Gastroesophageal sphincter (tissue), 4 donors: ENCODE measurements around the gene BMS1. TPM values are rescaled to one million over a fixed set of nuclear protein-coding genes. Genes with fewer than 3 reads are reported as not detected.

Source experiments
- ATAC-seq: fragments of 150-250 bp; one replicate; pipeline ENCODE4 v1.9.1; 2016; ENCODE audit warnings: mild to moderate bottlenecking, moderate library complexity
- H3K27ac ChIP-seq, 4 donors: fragments of 200-600 bp; sonication (generic) in 3 of 4; 1 replicate in 3 of 4; 2 replicates in 1 of 4; pipeline ENCODE4 v1.5.1; 2016 to 2019
- H3K27me3 ChIP-seq: fragments of 200-600 bp; sonication (generic); one replicate; pipeline ENCODE4 v1.5.1; 2019
- H3K36me3 ChIP-seq, 2 donors: fragments of 200-600 bp; sonication (generic); one replicate each; pipeline ENCODE4 v1.5.1; 2019; ENCODE audit warnings: control low read depth in 1 of 2
- H3K4me1 ChIP-seq, 3 donors: fragments of 200-600 bp; sonication (generic); 1 replicate in 2 of 3; 2 replicates in 1 of 3; pipeline ENCODE4 v1.5.1; 2016 to 2019; ENCODE audit warnings: control low read depth in 2 of 3
- H3K4me3 ChIP-seq, 2 donors: fragments of 200-600 bp; sonication (generic); one replicate each; pipeline ENCODE4 v1.5.1; 2019; ENCODE audit warnings: mild to moderate bottlenecking in 1 of 2, moderate library complexity in 1 of 2
- H3K9me3 ChIP-seq, 3 donors: fragments of 200-600 bp; sonication (generic); one replicate each; pipeline ENCODE4 v1.5.1; 2017 to 2019; ENCODE audit warnings: control low read depth in 2 of 3
- CTCF ChIP-seq, 4 experiments: fragments of 200-600 bp in 2 of 4; fragments of 450-650 bp in 2 of 4; sonication (generic) in 1 of 4; IDR thresholded peaks; one replicate each; pipeline ENCODE4 v1.5.1; 2017 to 2019; ENCODE audit warnings: antibody characterized with exemption in 4 of 4, mild to moderate bottlenecking in 2 of 4, moderate library complexity in 2 of 4
- EP300 ChIP-seq: sonication (generic); formaldehyde crosslinking; IDR thresholded peaks from one replicate; pipeline ENCODE4 v1.6.1; 2017; ENCODE audit warnings: antibody characterized with exemption, mild to moderate bottlenecking
- POLR2A ChIP-seq, 2 donors: fragments of 450-650 bp; IDR thresholded peaks; one replicate each; pipeline ENCODE4 v1.6.1; 2017; ENCODE audit warnings: antibody characterized with exemption in 2 of 2, mild to moderate bottlenecking in 2 of 2, moderate library complexity in 1 of 2
- POLR2AphosphoS5 ChIP-seq: sonication (generic); formaldehyde crosslinking; IDR thresholded peaks from one replicate; pipeline ENCODE4 v1.6.1; 2017; ENCODE audit warnings: antibody characterized with exemption
- WGBS, 2 donors: methylation state at CpG; one replicate each; pipeline ENCODE4 v1.1.5; 2018; ENCODE audit warnings: low coverage in 1 of 2; 5-methylcytosine and 5-hydroxymethylcytosine counted together
- total RNA-seq, 4 donors: library from RNA; depleted of rRNA; stranded (reverse); fragments of >200 nt; gene quantifications; one replicate each; pipeline ENCODE4 v1.1.0, GENCODE V29; 2016

BMS1 gene
- total RNA-seq, 4 donors from 2014 or later = 15.5 to 18.8 (median 18.3) TPM

- Histone ChIP-seq H3K4me3 (peak overlapping the region; percentile 74 to 77), H3K27me3 (peaks cover 3% of the 10 kb centered on the region), H3K27ac (peak overlapping the region; percentile 82 to 96 (median 93)), H3K9me3 (no peaks in the 10 kb centered on the region), H3K4me1 (peaks cover 0 to 21% (median 4%) of the 10 kb centered on the region in 3 donors), H3K36me3 (peaks cover 5 to 28% of the 10 kb centered on the region in 2 donors)
- TF ChIP-seq POLR2A (IDR thresholded peaks at IDR 0.05) = no peak
- peak; percentile 10 for ATAC-seq
- WGBS, 2 donors = 38 to 40% methylated on average over 9 of the region's 18 CpGs
Observed at GRCh38 chr10:42781893-42782445, 626 bp upstream of the BMS1 start.

GRCh38 chr10:42783181-42783549, 570 bp downstream of the BMS1 start:
- 0 to 1% methylated on average over 10 to 11 of the region's 11 CpGs for WGBS, 2 donors
- Histone ChIP-seq H3K36me3 (peaks cover 5 to 39% of the 10 kb centered on the region in 2 donors), H3K4me1 (peaks cover 0 to 21% (median 4%) of the 10 kb centered on the region in 3 donors), H3K27ac (peak overlapping the region; percentile 82 to 96 (median 93)), H3K27me3 (no peaks in the 10 kb centered on the region), H3K4me3 (peak overlapping the region; percentile 74 to 77), H3K9me3 (no peaks in the 10 kb centered on the region)
- TF ChIP-seq EP300 (no peak), POLR2A (IDR thresholded peaks at IDR 0.05) (no peak), POLR2AphosphoS5 (no peak), CTCF (IDR thresholded peaks at IDR 0.05) (no peak)
- ATAC-seq = no peak

GRCh38 chr10:42785759-42786158, 3.2 kb downstream of the BMS1 start:
- H3K27me3 ChIP-seq = no peaks in the 10 kb centered on the region
- WGBS, 2 donors = 89 to 91% methylated on average over 5 to 6 of the region's 6 CpGs
- no peak overlapping the region for H3K27ac ChIP-seq
- no peak overlapping the region for H3K4me3 ChIP-seq
- TF ChIP-seq POLR2A (IDR thresholded peaks at IDR 0.05) (no peak), EP300 (no peak), CTCF (IDR thresholded peaks at IDR 0.05) (no peak), POLR2AphosphoS5 (no peak)
- peaks cover 0 to 21% (median 4%) of the 10 kb centered on the region in 3 donors for H3K4me1 ChIP-seq
- H3K9me3 ChIP-seq = no peaks in the 10 kb centered on the region
- H3K36me3 ChIP-seq = peaks cover 5 to 65% of the 10 kb centered on the region in 2 donors
- ATAC-seq = no peak

GRCh38 chr10:42790835-42791234, 8.2 kb downstream of the BMS1 start:
- no peak for ATAC-seq
- Histone ChIP-seq H3K27ac (no peak overlapping the region), H3K27me3 (no peaks in the 10 kb centered on the region), H3K4me3 (no peak overlapping the region), H3K36me3 (peaks cover 7 to 98% of the 10 kb centered on the region in 2 donors), H3K9me3 (no peaks in the 10 kb centered on the region), H3K4me1 (no peaks in the 10 kb centered on the region)
- TF ChIP-seq EP300 = no peak
- no peak for TF ChIP-seq CTCF (IDR thresholded peaks at IDR 0.05)
- no peak for TF ChIP-seq POLR2AphosphoS5
- TF ChIP-seq POLR2A (IDR thresholded peaks at IDR 0.05) = no peak
- WGBS, 2 donors = 73 to 84% methylated on average over 3 of the region's 3 CpGs

- WGBS, 2 donors = 33 to 83% methylated on average over 1 to 2 of the region's 2 CpGs
- Histone ChIP-seq H3K27me3 (no peaks in the 10 kb centered on the region), H3K9me3 (no peaks in the 10 kb centered on the region), H3K4me3 (no peak overlapping the region), H3K36me3 (peaks cover 22 to 100% of the 10 kb centered on the region in 2 donors), H3K27ac (no peak overlapping the region), H3K4me1 (no peaks in the 10 kb centered on the region)
- no peak for ATAC-seq
- no peak for TF ChIP-seq CTCF (IDR thresholded peaks at IDR 0.05)
- TF ChIP-seq EP300 = no peak
- TF ChIP-seq POLR2A (IDR thresholded peaks at IDR 0.05) = no peak
Observed at GRCh38 chr10:42795701-42796100, 13.1 kb downstream of the BMS1 start.
